ENCODE results near the gene TINAGL1.
A peak's percentile ranks its signal among the peaks of the same experiment; 100 is the strongest.

DNA sequence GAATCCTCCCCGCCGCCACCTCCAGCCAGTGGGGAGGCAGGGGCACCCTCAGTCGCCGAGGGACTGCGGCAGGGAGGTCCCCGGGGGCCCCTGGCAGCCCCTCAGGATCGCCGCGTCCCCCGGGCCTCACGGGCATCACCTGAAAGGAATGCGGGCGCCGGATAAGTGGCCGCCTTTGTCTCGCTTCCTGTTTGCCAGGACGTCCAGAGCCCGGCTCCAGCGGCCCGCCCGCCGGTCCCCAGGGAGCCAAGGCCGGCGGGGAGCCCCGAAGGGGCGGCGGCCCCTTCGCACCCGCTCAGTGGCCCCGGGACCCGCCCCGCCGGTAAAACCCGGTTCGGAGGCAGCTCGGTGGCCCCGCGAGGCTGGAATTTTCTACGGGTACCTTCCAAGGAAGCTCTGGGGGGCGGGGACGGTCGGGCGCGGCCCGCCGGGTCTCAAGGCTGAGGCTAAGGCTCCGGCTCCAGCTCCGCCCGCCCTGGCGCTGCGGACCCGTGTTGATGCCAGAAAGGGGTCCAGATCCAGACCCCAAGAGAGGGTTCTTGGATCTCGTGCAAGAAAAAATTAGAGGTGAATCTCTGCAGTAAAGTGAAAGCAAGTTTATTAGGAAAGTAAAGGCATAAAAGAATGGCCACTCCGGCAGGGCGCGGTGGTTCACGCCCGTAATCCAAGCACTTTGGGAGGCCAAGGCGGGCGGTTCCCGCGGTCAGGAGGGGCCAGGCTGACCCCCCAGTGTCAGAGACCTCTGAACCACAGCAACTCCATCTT is 12.6 kb downstream of the TINAGL1 start:
- TF ChIP-seq, protein P1, sequence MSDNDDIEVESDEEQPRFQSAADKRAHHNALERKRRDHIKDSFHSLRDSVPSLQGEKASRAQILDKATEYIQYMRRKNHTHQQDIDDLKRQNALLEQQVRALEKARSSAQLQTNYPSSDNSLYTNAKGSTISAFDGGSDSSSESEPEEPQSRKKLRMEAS (IDR thresholded peaks at IDR 0.05; ENCODE audit: insufficient read depth, insufficient read length) = no peak
- TF ChIP-seq, protein P2, sequence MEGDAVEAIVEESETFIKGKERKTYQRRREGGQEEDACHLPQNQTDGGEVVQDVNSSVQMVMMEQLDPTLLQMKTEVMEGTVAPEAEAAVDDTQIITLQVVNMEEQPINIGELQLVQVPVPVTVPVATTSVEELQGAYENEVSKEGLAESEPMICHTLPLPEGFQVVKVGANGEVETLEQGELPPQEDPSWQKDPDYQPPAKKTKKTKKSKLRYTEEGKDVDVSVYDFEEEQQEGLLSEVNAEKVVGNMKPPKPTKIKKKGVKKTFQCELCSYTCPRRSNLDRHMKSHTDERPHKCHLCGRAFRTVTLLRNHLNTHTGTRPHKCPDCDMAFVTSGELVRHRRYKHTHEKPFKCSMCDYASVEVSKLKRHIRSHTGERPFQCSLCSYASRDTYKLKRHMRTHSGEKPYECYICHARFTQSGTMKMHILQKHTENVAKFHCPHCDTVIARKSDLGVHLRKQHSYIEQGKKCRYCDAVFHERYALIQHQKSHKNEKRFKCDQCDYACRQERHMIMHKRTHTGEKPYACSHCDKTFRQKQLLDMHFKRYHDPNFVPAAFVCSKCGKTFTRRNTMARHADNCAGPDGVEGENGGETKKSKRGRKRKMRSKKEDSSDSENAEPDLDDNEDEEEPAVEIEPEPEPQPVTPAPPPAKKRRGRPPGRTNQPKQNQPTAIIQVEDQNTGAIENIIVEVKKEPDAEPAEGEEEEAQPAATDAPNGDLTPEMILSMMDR (IDR thresholded peaks at IDR 0.05; ENCODE audit: extremely low read depth in 1 of 2, insufficient read depth in 1 of 2, low read depth in 1 of 2, low read length in 2 of 2) = no peak
- no peak for TF ChIP-seq EZH2 (IDR thresholded peaks at IDR 0.05; ENCODE audit: borderline replicate concordance, low read depth, low read length, severe bottlenecking)
- no peak for TF ChIP-seq POLR2A (IDR thresholded peaks at IDR 0.05; ENCODE audit: low read depth, low read length)
- peak; percentile 67 for TF ChIP-seq POLR2AphosphoS5 (IDR thresholded peaks at IDR 0.05; ENCODE audit: insufficient read depth, low read depth, low read length)
- TF ChIP-seq MYC (IDR thresholded peaks at IDR 0.05; ENCODE audit: low read depth, low read length) = no peak
- peak; percentile 61 for TF ChIP-seq FOS (IDR thresholded peaks at IDR 0.05; ENCODE audit: borderline replicate concordance, insufficient read depth, low read length)
- no peak for TF ChIP-seq JUN (IDR thresholded peaks at IDR 0.05; ENCODE audit: borderline replicate concordance, insufficient read depth, insufficient read length, low read depth)

All from endothelial cell of umbilical vein (primary cell).